Hematopoietic multipotent progenitor cell (in vitro differentiated cells): ENCODE measurements around the gene LRP3. TPM values are rescaled to one million over a fixed set of nuclear protein-coding genes. Genes with fewer than 3 reads are reported as not detected.
A peak's percentile ranks its signal among the peaks of the same experiment; 100 is the strongest.

Source experiments
- DNase-seq, 3 donors: peaks; one replicate each; pipeline ENCODE4 v3.0.0-alpha.2; 2011 to 2015; ENCODE audit warnings: low read depth in 2 of 3, low spot score in 2 of 3
- total RNA-seq: library from RNA; depleted of rRNA; stranded (reverse); fragments of >200 nt; gene quantifications from one replicate; pipeline ENCODE4 v1.2.3, GENCODE V29; 2012

Gene LRP3
- total RNA-seq, 1 donor, result 6.7 TPM

GRCh38 chr19:33248954-33249613, 55.0 kb downstream of the LRP3 start:
- DNase-seq, result peak in 2 of 3 donors; percentile 44 to 55

- DNase-seq, result no peak
Observed at GRCh38 chr19:33249740-33250366, 55.7 kb downstream of the LRP3 start.

GRCh38 chr19:33250500-33250899, 56.4 kb downstream of the LRP3 start:
- DNase-seq, result no peak

- no peak for DNase-seq
Observed at GRCh38 chr19:33251076-33251475, 56.9 kb downstream of the LRP3 start.

- DNase-seq, result no peak
Observed at GRCh38 chr19:33251526-33252090, 57.5 kb downstream of the LRP3 start.

- DNase-seq, result no peak
Observed at GRCh38 chr19:33252418-33252962, 58.4 kb downstream of the LRP3 start.

GRCh38 chr19:33252971-33253370, 58.8 kb downstream of the LRP3 start:
- DNase-seq, result no peak

- no peak for DNase-seq
Observed at GRCh38 chr19:33254245-33254824, 60.2 kb downstream of the LRP3 start.

GRCh38 chr19:33255781-33256180, 61.7 kb downstream of the LRP3 start:
- no peak for DNase-seq

GRCh38 chr19:33256261-33256660, 62.1 kb downstream of the LRP3 start:
- DNase-seq, result no peak

GRCh38 chr19:33257828-33258227, 63.7 kb downstream of the LRP3 start:
- no peak for DNase-seq

Other genes starting within 250 kb of the LRP3 start
- 10.0 TPM for gene CEP89, start 222.4 kb upstream of the LRP3 start, total RNA-seq
- gene FAAP24, start 222.1 kb upstream of the LRP3 start, total RNA-seq, result 1.6 TPM
- gene RHPN2, start 129.4 kb upstream of the LRP3 start, total RNA-seq, result under 0.01 TPM
- gene GPATCH1, start 113.1 kb upstream of the LRP3 start, total RNA-seq, result 6.2 TPM
- gene WDR88, start 62.2 kb upstream of the LRP3 start, total RNA-seq, result not detected
- under 0.01 TPM for gene SLC7A10, start 31.5 kb downstream of the LRP3 start, total RNA-seq
- 39.0 TPM for gene CEBPA, start 108.2 kb downstream of the LRP3 start, total RNA-seq
- 9.7 TPM for gene CEBPG, start 179.4 kb downstream of the LRP3 start, total RNA-seq